ENCODE data around the gene CTAG1B.
"Not testable (repeated sequence)": the region's sequence is repeated elsewhere in the genome, so short reads cannot be mapped to it uniquely, and the experiment has no call there.

CTAG1B gene

GRCh38 chrX:154619182-154619581 lies at the start of gene CTAG1B:
Gene CTAG1B (minus strand): TSS chrX:154619282. CDS start chrX:154619218, 64 bp downstream.
- DNase-seq = not testable (repeated sequence)

- no peak for DNase-seq
Measured at GRCh38 chrX:154661899-154662298, 42.8 kb upstream of the CTAG1B start.

- DNase-seq = no peak
Measured at GRCh38 chrX:154661170-154661569, 42.1 kb upstream of the CTAG1B start.

- DNase-seq = no peak
Measured at GRCh38 chrX:154660541-154660940, 41.5 kb upstream of the CTAG1B start.

- no peak for DNase-seq
Measured at GRCh38 chrX:154658957-154659356, 39.9 kb upstream of the CTAG1B start.

GRCh38 chrX:154658187-154658586 lies 39.1 kb upstream of the CTAG1B start:
- no peak for DNase-seq

GRCh38 chrX:154657226-154657805 lies 38.2 kb upstream of the CTAG1B start:
- DNase-seq = no peak

- no peak for DNase-seq
Measured at GRCh38 chrX:154655786-154656185, 36.7 kb upstream of the CTAG1B start.

GRCh38 chrX:154655346-154655745 lies 36.3 kb upstream of the CTAG1B start:
- DNase-seq = no peak

GRCh38 chrX:154654925-154655324 lies 35.8 kb upstream of the CTAG1B start:
- DNase-seq = no peak

GRCh38 chrX:154654372-154654771 lies 35.3 kb upstream of the CTAG1B start:
- DNase-seq = no peak

GRCh38 chrX:154653413-154653812 lies 34.3 kb upstream of the CTAG1B start, which contains the start of gene CTAG2:
Gene CTAG2 (minus strand): TSS chrX:154653579. CDS start chrX:154653515, 64 bp downstream.
- not testable (repeated sequence) for DNase-seq

GRCh38 chrX:154653048-154653401 lies 33.9 kb upstream of the CTAG1B start:
- no peak for DNase-seq

GRCh38 chrX:154652311-154653047 lies 33.4 kb upstream of the CTAG1B start:
- no peak for DNase-seq

GRCh38 chrX:154650221-154650510 lies 31.1 kb upstream of the CTAG1B start:
- no peak for DNase-seq

GRCh38 chrX:154649503-154650220 lies 30.6 kb upstream of the CTAG1B start:
- DNase-seq = no peak

- DNase-seq = no peak
Measured at GRCh38 chrX:154648931-154649330, 29.8 kb upstream of the CTAG1B start.

- DNase-seq = not testable (repeated sequence)
Measured at GRCh38 chrX:154645745-154646378, 26.8 kb upstream of the CTAG1B start.

- DNase-seq = not testable (repeated sequence)
Measured at GRCh38 chrX:154643708-154644107, 24.6 kb upstream of the CTAG1B start.

- DNase-seq = not testable (repeated sequence)
Measured at GRCh38 chrX:154641740-154642139, 22.7 kb upstream of the CTAG1B start.

GRCh38 chrX:154633661-154634060 lies 14.6 kb upstream of the CTAG1B start:
- DNase-seq = not testable (repeated sequence)

- not testable (repeated sequence) for DNase-seq
Measured at GRCh38 chrX:154630949-154631348, 11.9 kb upstream of the CTAG1B start.

- not testable (repeated sequence) for DNase-seq
Measured at GRCh38 chrX:154628960-154629359, 9.9 kb upstream of the CTAG1B start.
